Mesendoderm (in vitro differentiated cells): Measurements from ENCODE around the gene UCKL1.
"Not testable (repeated sequence)": the region's sequence is repeated elsewhere in the genome, so short reads cannot be mapped to it uniquely, and the experiment has no call there.

Source experiments
- DNase-seq: peaks from one replicate; pipeline ENCODE4 v3.0.0; 2013
- H2AK5ac ChIP-seq: 2 replicates; pipeline ENCODE4 v1.6.1; 2013; ENCODE audit warnings: low read length, inconsistent platforms
- H2BK120ac ChIP-seq: 2 replicates; pipeline ENCODE4 v1.6.1; 2013; ENCODE audit warnings: low read depth, mild to moderate bottlenecking, low read length, moderate library complexity, mixed read lengths
- H2BK15ac ChIP-seq: replicated peaks from 2 replicates; pipeline ENCODE4 v1.6.1; 2013; ENCODE audit warnings: low read depth, mild to moderate bottlenecking, moderate library complexity
- H2BK5ac ChIP-seq: 2 replicates; pipeline ENCODE4 v1.6.1; 2013; ENCODE audit warnings: low read length, inconsistent platforms
- H3K18ac ChIP-seq: 2 replicates; pipeline ENCODE4 v1.6.1; 2013; ENCODE audit warnings: mild to moderate bottlenecking, low read length, mixed read lengths
- H3K23ac ChIP-seq: one replicate; pipeline ENCODE4 v1.6.1; 2013; ENCODE audit warnings: low read length
- H3K27ac ChIP-seq: 2 replicates; pipeline ENCODE4 v1.5.1; 2013; ENCODE audit warnings: low read depth, mild to moderate bottlenecking, inconsistent platforms, low read length, moderate library complexity
- H3K27me3 ChIP-seq: 2 replicates; pipeline ENCODE4 v1.6.1; 2013; ENCODE audit warnings: low read length, control low read depth, mild to moderate bottlenecking, inconsistent platforms; ENCODE audit not compliant: insufficient read depth, poor library complexity
- H3K36me3 ChIP-seq: 2 replicates; pipeline ENCODE4 v1.6.1; 2013; ENCODE audit warnings: low read length, inconsistent platforms; ENCODE audit not compliant: control insufficient read depth, insufficient read depth
- H3K4ac ChIP-seq: one replicate; pipeline ENCODE4 v1.6.1; 2013; ENCODE audit warnings: low read depth, mild to moderate bottlenecking, low read length, moderate library complexity
- H3K4me1 ChIP-seq: 2 replicates; pipeline ENCODE4 v1.6.1; 2013; ENCODE audit warnings: low read depth, low read length, inconsistent platforms; ENCODE audit not compliant: control insufficient read depth
- H3K4me2 ChIP-seq: 2 replicates; pipeline ENCODE4 v1.6.1; 2013; ENCODE audit warnings: low read length
- H3K4me3 ChIP-seq: 2 replicates; pipeline ENCODE4 v1.5.1; 2013; ENCODE audit warnings: mild to moderate bottlenecking, low read length
- H3K56ac ChIP-seq: one replicate; pipeline ENCODE4 v1.6.1; 2013; ENCODE audit warnings: low read length
- H3K79me1 ChIP-seq: 2 replicates; pipeline ENCODE4 v1.6.1; 2013; ENCODE audit warnings: low read length, inconsistent platforms
- H3K79me2 ChIP-seq: 2 replicates; pipeline ENCODE4 v1.6.1; 2013; ENCODE audit warnings: mild to moderate bottlenecking, low read length; ENCODE audit not compliant: control insufficient read depth, insufficient read depth
- H3K9ac ChIP-seq: 2 replicates; pipeline ENCODE4 v1.6.1; 2013; ENCODE audit warnings: low read length, inconsistent platforms
- H4K5ac ChIP-seq: one replicate; pipeline ENCODE4 v1.6.1; 2013; ENCODE audit warnings: low read length
- H4K8ac ChIP-seq: one replicate; pipeline ENCODE4 v1.6.1; 2013; ENCODE audit warnings: low read depth, mild to moderate bottlenecking, control low read depth, low read length, moderate library complexity
- WGBS: extraction: QIAGEN DNeasy Blood & Tissue Kit; methylation state at CpG from one replicate; pipeline ENCODE4 v1.1.7; 2013; ENCODE audit warnings: low lambda C conversion rate, missing lambda C conversion rate; ENCODE audit not compliant: insufficient coverage; ENCODE audit errors: extremely low coverage; 5-methylcytosine and 5-hydroxymethylcytosine counted together

UCKL1 gene

DNA sequence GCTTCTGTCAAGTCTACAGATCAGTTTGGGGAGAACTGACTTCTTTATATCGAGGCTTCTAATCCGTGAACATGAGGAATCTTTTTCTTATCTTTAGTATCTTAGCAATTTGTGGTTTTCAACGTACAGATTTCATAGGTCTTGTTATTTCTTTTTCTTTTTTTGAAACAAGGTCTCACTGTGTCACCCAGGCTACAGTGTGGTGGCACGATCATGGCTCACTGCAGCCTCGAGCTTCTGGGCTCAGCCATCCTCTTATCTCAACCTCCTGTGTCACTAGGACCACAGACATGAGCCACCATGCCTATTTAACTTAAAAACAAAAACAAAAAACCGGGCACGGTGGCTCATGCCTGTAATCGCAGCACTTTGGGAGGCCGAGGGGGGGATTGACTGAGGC, 32.0 kb downstream of the UCKL1 start:
- H3K56ac ChIP-seq: no peak overlapping the region
- H3K4me2 ChIP-seq: no peak overlapping the region
- H3K27me3 ChIP-seq: no peaks in the 10 kb centered on the region
- no peak for DNase-seq
- WGBS: no CpG with 5 or more reads among the region's 9 CpGs
- H3K79me2 ChIP-seq: peaks cover 4% of the 10 kb centered on the region
- H3K4ac ChIP-seq: no peak overlapping the region
- H3K79me1 ChIP-seq: peaks cover 8% of the 10 kb centered on the region
- H3K9ac ChIP-seq: no peak overlapping the region
- no peak overlapping the region for H3K4me3 ChIP-seq
- no peak overlapping the region for H4K8ac ChIP-seq
- H2AK5ac ChIP-seq: no peak overlapping the region
- no peak overlapping the region for H2BK15ac ChIP-seq
- H4K5ac ChIP-seq: no peak overlapping the region
- peaks cover 7% of the 10 kb centered on the region for H3K36me3 ChIP-seq
- H3K27ac ChIP-seq: no peak overlapping the region
- no peak overlapping the region for H2BK120ac ChIP-seq
- no peak overlapping the region for H3K23ac ChIP-seq
- H3K4me1 ChIP-seq: peaks cover 7% of the 10 kb centered on the region
- H2BK5ac ChIP-seq: no peak overlapping the region
- no peak overlapping the region for H3K18ac ChIP-seq

DNA sequence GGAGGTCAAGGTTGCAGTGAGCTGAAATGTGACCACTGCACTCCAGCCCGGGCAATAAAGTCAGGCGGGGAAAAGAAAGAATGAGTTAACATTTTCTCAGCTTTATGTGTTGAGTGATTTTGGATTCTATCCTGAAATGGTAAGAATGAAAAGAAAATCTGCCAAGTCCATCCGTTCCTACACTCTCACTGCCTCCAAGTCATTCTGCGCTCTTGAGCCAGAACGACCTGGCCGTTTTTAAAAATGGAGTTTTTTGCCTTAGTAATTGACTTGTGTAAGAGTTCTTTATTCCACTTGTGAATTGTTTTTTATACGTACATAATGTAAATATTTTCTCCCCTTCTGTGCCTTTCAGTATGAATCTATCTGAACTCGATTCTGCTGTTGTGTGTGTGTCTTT, 32.6 kb downstream of the UCKL1 start:
- WGBS: no CpG with 5 or more reads among the region's 8 CpGs

GRCh38 chr20:63920226-63920625, 36.0 kb downstream of the UCKL1 start:
- H3K4ac ChIP-seq: no peak overlapping the region
- no peak overlapping the region for H3K23ac ChIP-seq
- H3K4me3 ChIP-seq: no peak overlapping the region
- H2BK15ac ChIP-seq: no peak overlapping the region
- H3K4me1 ChIP-seq: no peaks in the 10 kb centered on the region
- H4K5ac ChIP-seq: no peak overlapping the region
- H3K18ac ChIP-seq: no peak overlapping the region
- no peak overlapping the region for H2BK5ac ChIP-seq
- H3K27me3 ChIP-seq: no peaks in the 10 kb centered on the region
- H3K36me3 ChIP-seq: no peaks in the 10 kb centered on the region
- DNase-seq: no peak
- no peak overlapping the region for H3K27ac ChIP-seq
- H3K79me2 ChIP-seq: peaks cover 1% of the 10 kb centered on the region
- no peak overlapping the region for H3K56ac ChIP-seq
- H3K4me2 ChIP-seq: no peak overlapping the region
- peaks cover 7% of the 10 kb centered on the region for H3K79me1 ChIP-seq
- no peak overlapping the region for H4K8ac ChIP-seq
- H2AK5ac ChIP-seq: no peak overlapping the region
- no CpG with 5 or more reads among the region's 23 CpGs for WGBS
- H2BK120ac ChIP-seq: no peak overlapping the region
- H3K9ac ChIP-seq: no peak overlapping the region

More for the DNA sequence above, 32.6 kb downstream of the UCKL1 start:
- no peak overlapping the region for H3K18ac ChIP-seq
- no peak overlapping the region for H4K5ac ChIP-seq
- no peak overlapping the region for H3K4me3 ChIP-seq
- peaks cover 8% of the 10 kb centered on the region for H3K79me1 ChIP-seq
- H3K23ac ChIP-seq: no peak overlapping the region
- no peak overlapping the region for H2BK15ac ChIP-seq
- H3K9ac ChIP-seq: no peak overlapping the region
- no peak overlapping the region for H3K4ac ChIP-seq
- peaks cover 3% of the 10 kb centered on the region for H3K36me3 ChIP-seq
- no peak overlapping the region for H2AK5ac ChIP-seq
- H3K27ac ChIP-seq: no peak overlapping the region
- no peaks in the 10 kb centered on the region for H3K27me3 ChIP-seq
- H3K56ac ChIP-seq: no peak overlapping the region
- H2BK5ac ChIP-seq: no peak overlapping the region
- no peak overlapping the region for H4K8ac ChIP-seq
- H2BK120ac ChIP-seq: no peak overlapping the region
- H3K79me2 ChIP-seq: peaks cover 4% of the 10 kb centered on the region
- peaks cover 7% of the 10 kb centered on the region for H3K4me1 ChIP-seq
- H3K4me2 ChIP-seq: no peak overlapping the region
- DNase-seq: no peak

GRCh38 chr20:63919130-63919529, 37.1 kb downstream of the UCKL1 start:
- H3K4me2 ChIP-seq: no peak overlapping the region

GRCh38 chr20:63917811-63918210, 38.4 kb downstream of the UCKL1 start:
- no peak overlapping the region for H3K9ac ChIP-seq
- no peaks in the 10 kb centered on the region for H3K4me1 ChIP-seq
- no peaks in the 10 kb centered on the region for H3K27me3 ChIP-seq
- H2BK15ac ChIP-seq: no peak overlapping the region
- no peak overlapping the region for H3K4me3 ChIP-seq
- peaks cover 6% of the 10 kb centered on the region for H3K79me2 ChIP-seq
- no peak overlapping the region for H3K23ac ChIP-seq
- H2AK5ac ChIP-seq: no peak overlapping the region
- H3K4ac ChIP-seq: no peak overlapping the region
- no peak overlapping the region for H3K4me2 ChIP-seq
- H3K36me3 ChIP-seq: no peaks in the 10 kb centered on the region
- H3K27ac ChIP-seq: no peak overlapping the region
- no peak overlapping the region for H4K5ac ChIP-seq
- H3K56ac ChIP-seq: no peak overlapping the region
- H2BK120ac ChIP-seq: no peak overlapping the region
- no peak overlapping the region for H4K8ac ChIP-seq
- DNase-seq: no peak
- H2BK5ac ChIP-seq: no peak overlapping the region
- H3K79me1 ChIP-seq: peaks cover 13% of the 10 kb centered on the region
- no CpG with 5 or more reads among the region's 11 CpGs for WGBS
- H3K18ac ChIP-seq: no peak overlapping the region

More at GRCh38 chr20:63919130-63919529, 37.1 kb downstream of the UCKL1 start:
- Histone ChIP-seq H2BK15ac (no peak overlapping the region), H3K4ac (no peak overlapping the region), H4K8ac (no peak overlapping the region), H3K4me3 (no peak overlapping the region), H2AK5ac (no peak overlapping the region), H3K56ac (no peak overlapping the region), H3K23ac (no peak overlapping the region), H3K18ac (no peak overlapping the region), H2BK120ac (no peak overlapping the region), H3K79me1 (peaks cover 8% of the 10 kb centered on the region), H2BK5ac (no peak overlapping the region), H4K5ac (no peak overlapping the region), H3K27ac (no peak overlapping the region), H3K4me1 (no peaks in the 10 kb centered on the region), H3K9ac (no peak overlapping the region), H3K27me3 (no peaks in the 10 kb centered on the region), H3K79me2 (peaks cover 1% of the 10 kb centered on the region), H3K36me3 (no peaks in the 10 kb centered on the region)
- DNase-seq: no peak
- WGBS: no CpG with 5 or more reads among the region's 19 CpGs

- H2AK5ac ChIP-seq, H3K4me3 ChIP-seq, H4K8ac ChIP-seq, H4K5ac ChIP-seq, H3K79me2 ChIP-seq, H3K4me2 ChIP-seq, H3K36me3 ChIP-seq, H2BK15ac ChIP-seq, H3K23ac ChIP-seq, H2BK120ac ChIP-seq, H3K56ac ChIP-seq, DNase-seq, H3K4ac ChIP-seq, H3K4me1 ChIP-seq, H3K27me3 ChIP-seq, H3K27ac ChIP-seq, H2BK5ac ChIP-seq, H3K9ac ChIP-seq, H3K18ac ChIP-seq: not testable (repeated sequence)
- peaks cover 13% of the 10 kb centered on the region for H3K79me1 ChIP-seq
- WGBS: no CpG with 5 or more reads among the region's 8 CpGs
These were observed 39.8 kb downstream of the UCKL1 start for GRCh38 chr20:63916371-63916939.
